ENCODE data around the gene ZNF277.

DNA sequence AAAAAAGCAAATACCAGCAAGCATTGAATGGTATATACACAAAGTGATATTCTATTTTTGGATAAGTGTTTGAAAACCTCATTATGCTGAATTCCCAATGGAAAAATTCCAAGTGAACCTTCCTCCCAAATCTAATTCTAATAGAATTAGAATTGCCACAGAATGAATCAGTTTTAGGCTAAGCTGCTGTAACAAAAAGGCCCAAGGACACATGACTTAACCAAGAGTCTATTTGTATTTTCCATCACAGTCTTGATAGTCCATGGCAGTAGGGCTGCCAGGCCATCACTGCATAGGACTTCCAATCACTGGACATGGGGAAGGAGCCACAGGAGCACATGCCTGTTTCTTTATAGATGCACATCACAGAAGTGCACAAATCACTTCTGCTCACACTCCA lies 152.6 kb downstream of the ZNF277 start:
- TF ChIP-seq CTCF (IDR thresholded peaks at IDR 0.05): no peak
- no peak for TF ChIP-seq SIN3A (IDR thresholded peaks at IDR 0.05; ENCODE audit: borderline replicate concordance, insufficient read depth, low read depth, low read length)
